Right atrium auricular region (tissue), 2 donors: Measurements from ENCODE around the gene BRCA1. TPM values are rescaled to one million over a fixed set of nuclear protein-coding genes. Genes with fewer than 3 reads are reported as not detected.

Experiments used
- DNase-seq: peaks from one replicate; pipeline ENCODE4 v3.0.0-alpha.2; 2019; ENCODE audit warnings: low spot score
- H3K27ac ChIP-seq, 2 donors: fragments of 200-600 bp; sonication (generic); 1 replicate in 1 of 2; 2 replicates in 1 of 2; pipeline ENCODE4 v1.5.1; 2016 to 2019
- H3K27me3 ChIP-seq, 2 donors: fragments of 200-600 bp; sonication (generic); one replicate each; pipeline versions ENCODE4 v1.5.1 to v1.6.0; 2017 to 2019
- H3K36me3 ChIP-seq: fragments of 200-600 bp; sonication (generic); one replicate; pipeline ENCODE4 v1.5.1; 2016
- H3K4me1 ChIP-seq, 2 donors: fragments of 200-600 bp; sonication (generic); one replicate each; pipeline versions ENCODE4 v1.5.1 to v1.6.0; 2017 to 2019
- H3K4me3 ChIP-seq, 2 donors: fragments of 200-600 bp; sonication (generic); 1 replicate in 1 of 2; 2 replicates in 1 of 2; pipeline ENCODE4 v1.5.1; 2017 to 2019; ENCODE audit warnings: mild to moderate bottlenecking in 1 of 2, moderate library complexity in 1 of 2
- H3K9me3 ChIP-seq, 2 donors: fragments of 200-600 bp; sonication (generic); one replicate each; pipeline ENCODE4 v1.5.1; 2019
- total RNA-seq, 2 donors: library from RNA; depleted of rRNA; stranded (reverse); fragments of >200 nt; gene quantifications; one replicate each; pipeline ENCODE4 v1.1.0, GENCODE V29; 2016
- TF ChIP-seq, protein P1 (sequence below), 2 donors: fragments of 200-600 bp; sonication (generic); IDR thresholded peaks; one replicate each; pipeline ENCODE4 v1.5.1; 2019; ENCODE audit warnings: antibody characterized with exemption in 2 of 2

BRCA1 gene
- total RNA-seq, 2 donors from 2014 or later: 5.4 to 8.4 TPM

DNA sequence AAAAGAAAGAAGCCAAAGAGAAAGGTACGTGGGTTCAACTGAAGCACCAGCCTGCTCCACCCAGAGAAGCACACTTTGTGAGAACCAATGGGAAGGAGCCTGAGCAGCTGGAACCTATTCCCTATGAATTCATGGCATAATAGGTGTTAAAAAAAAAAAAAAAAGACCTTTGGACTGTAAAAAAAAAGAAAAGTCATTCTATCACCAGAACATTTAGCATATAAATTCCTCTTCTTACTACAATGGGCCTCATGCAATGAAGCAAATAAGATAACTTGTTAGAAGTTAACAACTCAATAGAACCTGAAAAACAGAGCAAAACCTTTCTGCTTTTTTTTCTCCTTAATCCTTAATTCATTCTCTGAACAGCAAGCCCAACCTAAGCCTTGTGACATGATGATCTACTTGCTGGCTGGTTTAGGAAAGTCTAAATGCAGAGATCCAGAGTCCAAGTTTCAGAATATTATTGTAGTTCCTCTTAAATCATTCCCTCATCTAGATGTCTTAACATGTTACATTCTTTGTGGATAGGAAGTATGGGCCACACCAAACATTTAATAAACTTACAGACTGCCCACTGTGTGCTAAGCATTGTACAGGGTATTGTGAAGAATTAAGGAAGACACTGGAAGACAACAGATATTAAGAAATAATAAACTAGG, 45.4 kb downstream of the BRCA1 start:
- H3K27ac ChIP-seq: no peak overlapping the region
- peaks cover 0 to 8% of the 10 kb centered on the region in 2 donors for H3K4me1 ChIP-seq
- DNase-seq: no peak
- no peaks in the 10 kb centered on the region for H3K27me3 ChIP-seq
- H3K9me3 ChIP-seq: no peaks in the 10 kb centered on the region
- H3K36me3 ChIP-seq: no peaks in the 10 kb centered on the region
- H3K4me3 ChIP-seq: no peak overlapping the region
- TF ChIP-seq, protein P1, sequence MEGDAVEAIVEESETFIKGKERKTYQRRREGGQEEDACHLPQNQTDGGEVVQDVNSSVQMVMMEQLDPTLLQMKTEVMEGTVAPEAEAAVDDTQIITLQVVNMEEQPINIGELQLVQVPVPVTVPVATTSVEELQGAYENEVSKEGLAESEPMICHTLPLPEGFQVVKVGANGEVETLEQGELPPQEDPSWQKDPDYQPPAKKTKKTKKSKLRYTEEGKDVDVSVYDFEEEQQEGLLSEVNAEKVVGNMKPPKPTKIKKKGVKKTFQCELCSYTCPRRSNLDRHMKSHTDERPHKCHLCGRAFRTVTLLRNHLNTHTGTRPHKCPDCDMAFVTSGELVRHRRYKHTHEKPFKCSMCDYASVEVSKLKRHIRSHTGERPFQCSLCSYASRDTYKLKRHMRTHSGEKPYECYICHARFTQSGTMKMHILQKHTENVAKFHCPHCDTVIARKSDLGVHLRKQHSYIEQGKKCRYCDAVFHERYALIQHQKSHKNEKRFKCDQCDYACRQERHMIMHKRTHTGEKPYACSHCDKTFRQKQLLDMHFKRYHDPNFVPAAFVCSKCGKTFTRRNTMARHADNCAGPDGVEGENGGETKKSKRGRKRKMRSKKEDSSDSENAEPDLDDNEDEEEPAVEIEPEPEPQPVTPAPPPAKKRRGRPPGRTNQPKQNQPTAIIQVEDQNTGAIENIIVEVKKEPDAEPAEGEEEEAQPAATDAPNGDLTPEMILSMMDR (IDR thresholded peaks at IDR 0.05): no peak

DNA sequence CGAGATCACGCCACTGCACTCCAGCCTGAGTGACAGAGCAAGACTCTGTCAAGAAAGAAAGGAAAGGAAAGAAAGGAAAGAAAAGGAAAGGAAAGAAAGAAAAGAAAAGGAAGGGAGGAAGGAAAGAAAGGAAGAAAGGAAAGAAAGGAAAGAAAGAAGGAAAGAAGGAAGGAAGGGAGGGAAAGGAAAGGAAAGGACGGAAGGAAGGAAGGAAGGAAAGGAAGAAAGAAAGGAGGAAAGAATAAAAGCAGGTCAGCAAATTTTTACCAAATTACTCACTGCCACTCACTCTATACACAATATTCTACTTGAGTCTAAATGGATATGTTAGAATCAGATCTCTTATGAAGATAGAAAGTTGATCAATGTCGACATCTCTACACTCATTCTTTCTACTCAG, 50.3 kb downstream of the BRCA1 start:
- H3K9me3 ChIP-seq: no peaks in the 10 kb centered on the region
- no peak for DNase-seq
- no peak overlapping the region for H3K27ac ChIP-seq
- no peaks in the 10 kb centered on the region for H3K27me3 ChIP-seq
- H3K36me3 ChIP-seq: no peaks in the 10 kb centered on the region
- H3K4me1 ChIP-seq: no peaks in the 10 kb centered on the region
- no peak overlapping the region for H3K4me3 ChIP-seq
- TF ChIP-seq, protein P1 (IDR thresholded peaks at IDR 0.05): no peak

DNA sequence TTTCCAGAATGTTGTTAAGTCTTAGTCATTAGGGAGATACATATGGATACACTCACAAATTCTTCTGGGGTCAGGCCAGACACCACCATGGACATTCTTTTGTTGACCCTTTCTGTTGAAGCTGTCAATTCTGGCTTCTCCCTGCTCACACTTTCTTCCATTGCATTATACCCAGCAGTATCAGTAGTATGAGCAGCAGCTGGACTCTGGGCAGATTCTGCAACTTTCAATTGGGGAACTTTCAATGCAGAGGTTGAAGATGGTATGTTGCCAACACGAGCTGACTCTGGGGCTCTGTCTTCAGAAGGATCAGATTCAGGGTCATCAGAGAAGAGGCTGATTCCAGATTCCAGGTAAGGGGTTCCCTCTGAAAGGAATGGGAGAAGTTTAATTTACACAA, 54.3 kb downstream of the BRCA1 start:
- TF ChIP-seq, protein P1 (IDR thresholded peaks at IDR 0.05): no peak
- Histone ChIP-seq H3K36me3 (no peaks in the 10 kb centered on the region), H3K4me1 (no peaks in the 10 kb centered on the region), H3K27me3 (no peaks in the 10 kb centered on the region), H3K4me3 (no peak overlapping the region), H3K9me3 (no peaks in the 10 kb centered on the region), H3K27ac (no peak overlapping the region)
- DNase-seq: no peak

DNA sequence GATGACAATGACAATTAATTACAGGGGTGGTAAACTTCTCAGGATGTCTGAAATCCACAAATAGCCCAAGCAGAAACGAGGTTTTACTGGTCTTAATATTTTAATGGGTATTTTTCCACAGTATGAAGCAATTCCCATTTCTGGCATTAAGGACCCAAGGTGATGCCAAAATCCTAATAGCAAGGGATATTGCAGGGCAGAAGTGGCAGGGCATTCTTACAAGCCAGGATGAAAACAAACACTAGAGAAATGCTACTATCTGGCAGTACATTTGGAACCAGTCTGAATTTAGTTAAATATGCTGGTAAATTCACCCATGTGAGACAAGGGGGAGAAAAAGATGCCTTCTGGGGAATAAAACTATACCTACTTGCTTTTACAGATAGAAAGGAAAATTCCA, 54.9 kb downstream of the BRCA1 start:
- Histone ChIP-seq H3K36me3 (no peaks in the 10 kb centered on the region), H3K27me3 (no peaks in the 10 kb centered on the region), H3K27ac (no peak overlapping the region), H3K9me3 (no peaks in the 10 kb centered on the region), H3K4me1 (no peaks in the 10 kb centered on the region), H3K4me3 (no peak overlapping the region)
- TF ChIP-seq, protein P1 (IDR thresholded peaks at IDR 0.05): no peak
- DNase-seq: no peak

DNA sequence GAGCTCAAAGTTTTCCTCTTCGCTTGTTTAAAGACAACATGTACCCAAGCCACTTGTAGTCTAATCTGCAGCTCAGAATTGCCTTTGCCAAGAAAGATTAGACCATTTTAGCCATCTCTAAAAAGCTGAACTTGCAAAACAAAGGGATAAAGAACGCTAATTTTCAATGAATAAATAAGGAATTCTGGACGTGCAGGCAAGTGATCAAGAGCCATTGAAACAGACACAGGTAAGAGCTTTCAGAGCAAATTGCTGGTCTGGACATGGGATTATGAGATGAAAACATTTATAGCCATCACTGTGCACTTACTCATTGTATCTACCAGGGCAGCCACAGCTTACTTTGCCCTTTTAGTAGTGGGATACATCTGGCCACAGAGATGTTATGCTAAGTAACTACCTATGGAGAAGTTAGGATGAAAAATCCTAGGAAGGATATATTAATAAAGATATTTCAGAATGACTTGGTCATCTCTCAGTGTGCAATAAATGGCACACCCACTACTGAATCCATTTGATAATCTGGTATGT, 55.7 kb downstream of the BRCA1 start:
- peak overlapping the region; percentile 35 to 71 for H3K27ac ChIP-seq

More for the DNA sequence above, 55.7 kb downstream of the BRCA1 start:
- H3K4me3 ChIP-seq: no peak overlapping the region
- TF ChIP-seq, protein P1 (IDR thresholded peaks at IDR 0.05): no peak
- no peaks in the 10 kb centered on the region for H3K4me1 ChIP-seq
- no peaks in the 10 kb centered on the region for H3K9me3 ChIP-seq
- DNase-seq: no peak
- no peaks in the 10 kb centered on the region for H3K36me3 ChIP-seq
- no peaks in the 10 kb centered on the region for H3K27me3 ChIP-seq
